BLaER1 (cell line): ENCODE results near the gene EEA1.

Source experiments
- H3K27ac ChIP-seq: shearing (Covaris generic); formaldehyde crosslinking; 2 replicates; pipeline ENCODE4 v1.8.1; 2022
- H3K27me3 ChIP-seq: shearing (Covaris generic); formaldehyde crosslinking; 2 replicates; pipeline ENCODE4 v1.8.1; 2022
- H3K36me3 ChIP-seq: shearing (Covaris generic); formaldehyde crosslinking; 2 replicates; pipeline ENCODE4 v1.8.1; 2022
- H3K4me1 ChIP-seq: shearing (Covaris generic); formaldehyde crosslinking; 2 replicates; pipeline ENCODE4 v1.8.1; 2022
- H3K4me2 ChIP-seq: shearing (Covaris generic); formaldehyde crosslinking; 2 replicates; pipeline ENCODE4 v1.8.1; 2022
- H3K4me3 ChIP-seq: shearing (Covaris generic); formaldehyde crosslinking; 2 replicates; pipeline ENCODE4 v1.8.1; 2022
- H3K9ac ChIP-seq: shearing (Covaris generic); formaldehyde crosslinking; 2 replicates; pipeline ENCODE4 v1.8.1; 2022
- H3K9me3 ChIP-seq: shearing (Covaris generic); formaldehyde crosslinking; 2 replicates; pipeline ENCODE4 v1.8.1; 2022
- H4K20me1 ChIP-seq: shearing (Covaris generic); formaldehyde crosslinking; 2 replicates; pipeline ENCODE4 v1.8.1; 2022
- Cebpa-rat ChIP-seq: shearing (Covaris generic); IDR thresholded peaks from 2 replicates; pipeline ENCODE4 v1.8.1; 2022

EEA1 gene

DNA sequence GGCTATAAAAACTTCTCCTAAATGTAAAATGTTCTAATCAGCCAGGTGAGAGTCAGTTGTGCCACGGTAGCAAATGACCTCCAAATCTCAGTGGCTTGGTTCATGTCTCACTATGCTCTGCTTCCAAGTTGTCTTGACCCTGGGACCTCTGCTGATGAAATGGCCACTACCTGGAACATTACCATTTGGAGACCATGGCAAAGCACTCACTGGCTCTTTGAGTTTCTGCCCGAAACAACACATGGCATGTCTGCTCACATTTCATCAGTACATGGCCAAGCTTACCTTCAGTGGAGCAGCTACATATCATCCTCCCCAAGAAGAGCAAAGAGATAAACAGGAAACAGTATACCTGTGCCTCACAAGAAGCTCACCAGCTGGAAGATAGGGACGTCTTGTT, 186.1 kb downstream of the EEA1 start:
- H3K27me3 ChIP-seq, result no peaks in the 10 kb centered on the region
- no peak overlapping the region for H3K4me2 ChIP-seq
- no peaks in the 10 kb centered on the region for H4K20me1 ChIP-seq
- no peak for TF ChIP-seq Cebpa-rat
- H3K4me1 ChIP-seq, result no peaks in the 10 kb centered on the region
- H3K9ac ChIP-seq, result no peak overlapping the region
- no peak overlapping the region for H3K27ac ChIP-seq
- H3K9me3 ChIP-seq, result no peaks in the 10 kb centered on the region
- no peak overlapping the region for H3K4me3 ChIP-seq
- H3K36me3 ChIP-seq, result no peaks in the 10 kb centered on the region

DNA sequence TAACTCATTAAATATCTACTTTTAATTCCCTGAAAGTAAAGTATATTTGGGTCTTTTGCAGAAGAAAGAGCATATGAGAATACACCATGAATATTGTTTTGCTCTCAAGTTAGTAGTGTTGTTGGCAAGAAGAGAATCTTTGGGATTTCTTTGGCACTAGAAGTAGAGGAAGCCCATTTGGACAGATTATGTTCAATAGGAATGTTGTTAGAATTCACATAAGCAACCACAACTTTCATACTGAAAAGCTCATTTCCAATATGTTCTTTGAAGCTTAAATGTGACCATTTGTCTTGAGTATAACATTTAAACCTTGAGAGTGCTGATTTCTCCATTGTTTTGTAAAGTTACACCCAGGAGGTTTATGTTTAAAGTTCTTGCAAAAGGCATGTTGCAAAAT, 188.7 kb downstream of the EEA1 start:
- Histone ChIP-seq H3K9ac (no peak overlapping the region), H3K27ac (no peak overlapping the region), H4K20me1 (no peaks in the 10 kb centered on the region), H3K4me3 (no peak overlapping the region), H3K4me2 (no peak overlapping the region), H3K9me3 (no peaks in the 10 kb centered on the region), H3K27me3 (no peaks in the 10 kb centered on the region), H3K36me3 (no peaks in the 10 kb centered on the region), H3K4me1 (no peaks in the 10 kb centered on the region)
- no peak for TF ChIP-seq Cebpa-rat

DNA sequence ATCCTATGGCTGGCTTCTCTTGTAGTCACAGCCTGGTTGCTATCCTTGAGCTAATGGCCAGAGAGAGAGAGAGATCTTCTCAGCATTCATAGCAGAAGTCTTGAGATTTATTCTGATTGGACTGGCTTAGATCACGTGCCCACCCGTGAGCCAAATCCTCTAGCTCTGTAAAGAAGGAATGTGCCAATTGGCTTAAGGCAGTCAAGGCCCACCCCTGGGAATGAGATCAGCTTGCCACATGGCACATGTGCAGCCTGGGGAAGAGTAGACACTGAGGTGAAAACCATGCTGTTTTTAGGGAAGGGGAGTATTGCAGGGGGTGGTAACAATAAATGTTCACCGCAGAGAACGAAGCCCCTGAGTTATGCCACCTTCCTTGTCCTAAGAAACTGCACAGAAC, 190.0 kb downstream of the EEA1 start:
- Histone ChIP-seq H3K27ac (no peak overlapping the region), H3K4me1 (no peaks in the 10 kb centered on the region), H3K9me3 (no peaks in the 10 kb centered on the region), H3K27me3 (no peaks in the 10 kb centered on the region), H4K20me1 (no peaks in the 10 kb centered on the region), H3K4me2 (no peak overlapping the region), H3K9ac (no peak overlapping the region), H3K36me3 (no peaks in the 10 kb centered on the region), H3K4me3 (no peak overlapping the region)
- TF ChIP-seq Cebpa-rat, result no peak

DNA sequence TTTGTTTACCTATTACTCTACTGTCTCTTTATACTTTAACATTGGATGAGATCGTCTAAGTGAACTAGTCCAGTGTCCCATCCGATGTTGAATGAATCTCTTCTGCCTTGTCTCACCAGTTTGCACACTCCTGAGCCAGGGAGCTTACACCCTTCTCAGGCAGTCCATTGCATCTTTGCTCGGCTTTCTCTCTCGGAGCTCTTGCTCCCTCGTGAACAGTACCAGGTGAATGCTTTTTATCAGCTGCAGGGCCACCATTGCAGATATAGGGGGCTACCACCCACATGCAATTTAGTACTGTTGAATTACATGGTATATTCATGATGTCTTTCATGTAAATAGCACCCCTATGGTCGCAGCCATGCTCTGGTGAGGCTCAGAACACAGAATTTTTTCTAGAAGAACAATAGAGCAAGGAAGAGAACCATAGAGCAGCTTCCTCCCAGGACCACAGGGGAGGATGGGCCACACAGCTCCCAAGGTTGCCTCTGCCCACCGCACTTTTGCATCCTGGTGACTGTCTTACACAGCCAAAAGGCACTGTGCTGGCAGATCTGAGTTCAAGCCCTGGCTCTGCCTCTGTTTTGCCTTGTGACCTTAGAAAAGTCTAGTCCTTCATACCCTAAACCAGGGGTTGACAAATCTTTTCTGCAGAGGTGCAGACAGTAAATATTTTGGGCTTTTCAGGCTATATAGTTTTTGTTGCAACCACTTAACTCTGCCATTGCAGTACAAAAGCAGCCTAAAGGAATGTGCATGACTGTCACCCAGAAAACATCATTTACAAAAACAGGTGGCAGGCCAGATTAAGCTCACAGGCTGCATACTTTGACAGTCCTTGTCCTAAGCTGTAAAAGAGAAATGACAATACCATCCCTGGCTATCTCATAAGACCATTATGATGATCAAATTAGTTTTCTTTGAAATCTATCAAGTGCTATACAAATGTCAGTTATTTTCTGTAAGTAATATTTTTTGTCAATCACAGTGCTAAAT, 190.9 kb downstream of the EEA1 start:
- Histone ChIP-seq H4K20me1 (no peaks in the 10 kb centered on the region), H3K27me3 (no peaks in the 10 kb centered on the region), H3K9me3 (no peaks in the 10 kb centered on the region), H3K4me2 (no peak overlapping the region), H3K9ac (no peak overlapping the region), H3K36me3 (no peaks in the 10 kb centered on the region), H3K4me1 (no peaks in the 10 kb centered on the region), H3K27ac (no peak overlapping the region), H3K4me3 (no peak overlapping the region)
- no peak for TF ChIP-seq Cebpa-rat

DNA sequence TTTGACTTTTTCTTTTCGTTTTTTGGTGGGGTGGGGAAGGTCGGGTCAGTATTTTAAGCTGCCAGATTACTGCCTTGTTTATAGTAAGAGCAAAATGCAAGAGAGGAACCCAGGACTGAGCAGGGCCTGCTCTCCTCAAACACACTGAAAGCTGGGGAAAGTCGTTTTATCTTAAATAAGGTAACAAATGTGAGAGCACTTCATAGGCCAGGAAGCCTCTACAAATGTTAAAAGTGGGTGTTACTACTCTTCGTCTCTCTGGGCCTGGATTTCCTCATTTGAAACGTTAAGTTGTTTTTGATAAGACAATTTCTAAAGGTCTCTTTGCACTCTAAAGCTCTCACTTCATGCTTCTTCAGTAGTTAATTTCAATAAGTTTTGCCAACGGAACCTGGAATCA, 192.5 kb downstream of the EEA1 start:
- Histone ChIP-seq H3K9ac (no peak overlapping the region), H4K20me1 (no peaks in the 10 kb centered on the region), H3K27me3 (no peaks in the 10 kb centered on the region), H3K4me1 (no peaks in the 10 kb centered on the region), H3K4me3 (no peak overlapping the region), H3K36me3 (no peaks in the 10 kb centered on the region), H3K9me3 (no peaks in the 10 kb centered on the region), H3K4me2 (no peak overlapping the region), H3K27ac (no peak overlapping the region)
- TF ChIP-seq Cebpa-rat, result no peak

DNA sequence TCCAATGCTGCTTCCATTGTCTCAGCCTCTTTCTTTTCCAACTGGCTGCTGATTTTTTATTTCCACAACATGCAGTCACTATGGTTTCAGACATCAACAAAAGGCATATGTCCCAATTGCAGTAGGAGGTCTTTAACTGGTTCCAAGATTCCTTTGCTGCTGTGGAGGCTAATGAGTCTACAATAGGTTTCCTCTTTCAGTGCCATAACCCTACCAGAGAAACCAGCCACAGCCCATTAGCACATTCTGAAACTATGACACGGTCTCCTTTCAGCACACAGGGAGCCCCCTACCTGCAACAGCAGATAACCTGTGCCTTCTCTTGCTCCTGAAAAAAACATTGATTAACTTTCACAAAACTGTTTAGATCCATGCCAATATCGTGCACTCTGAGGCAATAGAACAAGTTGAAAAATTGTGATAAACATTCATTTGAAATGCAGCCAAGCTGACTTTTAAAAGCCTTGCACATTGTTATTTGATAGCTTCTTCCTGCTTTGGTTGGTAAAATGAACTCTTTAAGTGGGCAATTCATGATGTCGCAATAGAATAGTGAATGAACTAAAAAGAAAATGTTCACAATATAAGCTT, 193.9 kb downstream of the EEA1 start:
- Histone ChIP-seq H4K20me1 (no peaks in the 10 kb centered on the region), H3K27ac (no peak overlapping the region), H3K27me3 (no peaks in the 10 kb centered on the region), H3K36me3 (no peaks in the 10 kb centered on the region), H3K4me1 (no peaks in the 10 kb centered on the region), H3K9me3 (no peaks in the 10 kb centered on the region), H3K9ac (no peak overlapping the region), H3K4me2 (no peak overlapping the region), H3K4me3 (no peak overlapping the region)
- TF ChIP-seq Cebpa-rat, result no peak

DNA sequence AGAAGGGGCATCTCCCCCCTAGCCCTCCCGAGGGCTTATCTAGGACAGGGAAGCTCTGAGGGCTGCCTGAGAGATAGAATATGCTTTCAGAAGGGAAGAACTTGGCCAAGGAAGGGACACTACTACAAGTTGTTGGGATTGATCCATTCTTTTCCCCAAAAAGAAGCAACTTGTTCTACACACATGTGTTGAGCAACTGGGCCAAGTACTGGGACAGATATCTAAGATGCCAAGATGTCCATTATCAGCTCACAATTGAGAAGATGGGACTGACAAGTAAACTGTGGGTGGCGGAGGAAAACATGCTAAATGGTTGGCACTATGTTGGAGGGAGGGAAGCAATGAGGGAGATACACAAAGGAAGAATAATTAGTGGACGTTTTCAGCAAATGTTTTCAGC, 195.4 kb downstream of the EEA1 start:
- Histone ChIP-seq H3K27me3 (no peaks in the 10 kb centered on the region), H3K4me2 (no peak overlapping the region), H3K4me1 (no peaks in the 10 kb centered on the region), H3K36me3 (no peaks in the 10 kb centered on the region), H3K27ac (no peak overlapping the region), H3K9ac (no peak overlapping the region), H3K4me3 (no peak overlapping the region), H3K9me3 (no peaks in the 10 kb centered on the region), H4K20me1 (no peaks in the 10 kb centered on the region)
- TF ChIP-seq Cebpa-rat, result no peak

DNA sequence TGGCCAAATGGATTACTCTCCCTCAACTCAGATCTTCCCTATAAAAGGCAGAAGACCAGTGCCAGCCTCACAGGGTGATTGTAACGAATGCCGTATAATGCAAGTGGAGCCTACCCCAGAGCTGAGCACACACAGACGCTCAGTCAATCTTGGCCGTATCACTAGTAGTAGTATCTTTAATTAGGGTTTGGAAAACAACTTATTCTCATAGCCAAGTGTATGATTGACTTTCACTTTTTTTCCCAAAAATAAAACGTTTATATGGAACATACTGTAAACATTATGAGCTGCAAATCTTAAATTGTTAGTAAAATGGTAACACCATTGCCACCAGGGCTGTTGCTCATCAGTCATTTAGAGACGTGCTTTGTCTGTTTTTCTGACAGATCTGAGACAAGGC, 195.9 kb downstream of the EEA1 start:
- Histone ChIP-seq H3K9me3 (no peaks in the 10 kb centered on the region), H3K4me3 (no peak overlapping the region), H3K36me3 (no peaks in the 10 kb centered on the region), H3K4me1 (no peaks in the 10 kb centered on the region), H3K4me2 (no peak overlapping the region), H3K9ac (no peak overlapping the region), H3K27me3 (no peaks in the 10 kb centered on the region), H3K27ac (no peak overlapping the region), H4K20me1 (no peaks in the 10 kb centered on the region)
- TF ChIP-seq Cebpa-rat, result no peak

DNA sequence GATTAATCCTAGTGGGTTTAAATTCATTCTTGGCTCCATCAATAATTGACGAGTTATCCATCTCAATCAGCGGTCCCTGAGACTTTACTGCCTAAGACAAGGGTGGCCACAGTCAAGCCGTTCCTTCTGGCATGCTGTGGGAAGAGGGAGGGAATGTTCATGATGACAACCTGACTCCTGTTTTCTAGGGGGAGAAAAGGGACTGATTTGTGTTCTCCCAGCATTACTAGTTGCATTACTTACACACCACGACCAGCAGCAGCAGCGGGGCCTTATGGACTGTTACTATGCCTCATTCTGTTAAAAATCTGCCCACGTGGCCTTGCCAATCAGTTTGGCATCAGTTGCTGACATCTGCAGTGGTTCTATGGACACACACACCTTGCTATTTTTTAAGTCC, 196.4 kb downstream of the EEA1 start:
- no peaks in the 10 kb centered on the region for H3K36me3 ChIP-seq
- H3K9me3 ChIP-seq, result no peaks in the 10 kb centered on the region
- H3K4me3 ChIP-seq, result no peak overlapping the region
- no peaks in the 10 kb centered on the region for H4K20me1 ChIP-seq
- no peak overlapping the region for H3K9ac ChIP-seq
- H3K4me2 ChIP-seq, result no peak overlapping the region
- no peak overlapping the region for H3K27ac ChIP-seq
- H3K27me3 ChIP-seq, result no peaks in the 10 kb centered on the region
- no peak for TF ChIP-seq Cebpa-rat
- no peaks in the 10 kb centered on the region for H3K4me1 ChIP-seq

DNA sequence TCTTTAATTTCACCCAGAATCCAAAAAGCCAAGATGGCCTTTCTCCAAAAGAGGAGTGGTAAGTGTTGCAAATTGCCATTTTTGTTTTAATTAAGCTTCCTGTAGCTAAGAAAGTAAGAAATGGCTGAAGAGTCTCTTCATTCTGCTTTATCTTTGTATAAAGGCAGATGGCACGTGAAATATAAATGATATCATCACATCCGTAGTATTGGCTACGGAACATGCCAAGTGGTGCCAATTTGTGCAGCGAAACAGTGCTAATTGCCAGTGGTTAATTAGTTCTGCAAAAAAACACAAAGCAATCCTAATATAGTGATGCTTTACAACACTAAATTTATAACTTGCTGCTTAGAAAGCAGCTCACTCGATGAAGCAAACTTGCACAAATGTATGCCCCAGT, 196.9 kb downstream of the EEA1 start:
- Histone ChIP-seq H3K27me3 (no peaks in the 10 kb centered on the region), H3K27ac (no peak overlapping the region)

More for the DNA sequence above, 196.9 kb downstream of the EEA1 start:
- no peaks in the 10 kb centered on the region for H3K36me3 ChIP-seq
- no peaks in the 10 kb centered on the region for H3K4me1 ChIP-seq
- TF ChIP-seq Cebpa-rat, result no peak
- no peaks in the 10 kb centered on the region for H4K20me1 ChIP-seq
- H3K4me2 ChIP-seq, result no peak overlapping the region
- H3K4me3 ChIP-seq, result no peak overlapping the region
- no peaks in the 10 kb centered on the region for H3K9me3 ChIP-seq
- no peak overlapping the region for H3K9ac ChIP-seq
